Activated T-helper 2 cell treated with anti-CD3 and anti-CD28 coated beads, Interferon-gamma antibody, Interleukin-2, Interleukin-4, amounts not matched to agents 10 μg/mL and 5 μg/mL and 100 μg/mL, durations not matched to agents 14 hours and 24 hours and 36 hours (primary cell): ENCODE data around the gene CACNA1I. TPM values are rescaled to one million over a fixed set of nuclear protein-coding genes. Genes with fewer than 3 reads are reported as not detected.
"Not testable (repeated sequence)": the region's sequence is repeated elsewhere in the genome, so short reads cannot be mapped to it uniquely, and the experiment has no call there.

Experiments used
- DNase-seq: peaks from one replicate; pipeline ENCODE4 v3.0.0; 2021; ENCODE audit warnings: low spot score
- H3K27ac Mint-ChIP-seq: one replicate; pipeline ENCODE4 v1.8.0; 2021; ENCODE audit warnings: mixed read lengths
- H3K27me3 Mint-ChIP-seq: one replicate; pipeline ENCODE4 v1.8.0; 2021; ENCODE audit warnings: low read depth, mixed read lengths
- H3K36me3 Mint-ChIP-seq: one replicate; pipeline ENCODE4 v1.8.0; 2021; ENCODE audit warnings: low read depth, mixed read lengths
- H3K4me1 Mint-ChIP-seq: one replicate; pipeline ENCODE4 v1.8.0; 2021; ENCODE audit warnings: low read depth, mixed read lengths
- H3K4me3 Mint-ChIP-seq: one replicate; pipeline ENCODE4 v1.8.0; 2021; ENCODE audit warnings: low read depth, mild to moderate bottlenecking, moderate library complexity, mixed read lengths
- H3K9me3 Mint-ChIP-seq: one replicate; pipeline ENCODE4 v1.8.0; 2021; ENCODE audit warnings: mixed read lengths
- intact Hi-C: fragments of 100-400 bp; cut with micrococcal nuclease; formaldehyde crosslinking; loops from one replicate; pipeline ENCODE4 v1.15.1; 2023
- total RNA-seq: library from RNA; stranded (reverse); gene quantifications from 2 replicates; pipeline ENCODE4 v1.2.3, GENCODE V29; 2022

The CACNA1I gene
- 0.09 TPM in 2 replicates for total RNA-seq

GRCh38 chr22:39570665-39571064, at the start of gene CACNA1I:
TSS of gene CACNA1I (plus strand) at chr22:39570753. CDS start at chr22:39570753, 0 bp downstream.
- intact Hi-C loops, result no loop called here
- Mint-ChIP-seq H3K27me3 (peaks cover 7% of the 10 kb centered on the region), H3K4me3 (no peak within 1 kb of the TSS), H3K36me3 (no peaks in the 10 kb centered on the region), H3K4me1 (peaks cover 11% of the 10 kb centered on the region), H3K9me3 (peaks cover 3% of the 10 kb centered on the region), H3K27ac (no peak within 1 kb of the TSS)
- no peak for DNase-seq

GRCh38 chr22:39521106-39521885, 49.3 kb upstream of the CACNA1I start:
- peaks cover 49% of the 10 kb centered on the region for H3K4me1 Mint-ChIP-seq

GRCh38 chr22:39522091-39522490, 48.5 kb upstream of the CACNA1I start:
- intact Hi-C loops, H3K9me3 Mint-ChIP-seq, H3K27me3 Mint-ChIP-seq, DNase-seq: not testable (repeated sequence)
- peaks cover 51% of the 10 kb centered on the region for H3K4me1 Mint-ChIP-seq
- peaks cover 73% of the 10 kb centered on the region for H3K36me3 Mint-ChIP-seq
- peak overlapping the region; percentile 96 for H3K4me3 Mint-ChIP-seq
- peak overlapping the region; percentile 98 for H3K27ac Mint-ChIP-seq

More at GRCh38 chr22:39521106-39521885, 49.3 kb upstream of the CACNA1I start:
- DNase-seq, H3K9me3 Mint-ChIP-seq, H3K27me3 Mint-ChIP-seq, intact Hi-C loops: not testable (repeated sequence)
- peak overlapping the region; percentile 96 for H3K4me3 Mint-ChIP-seq
- peak overlapping the region; percentile 98 for H3K27ac Mint-ChIP-seq
- H3K36me3 Mint-ChIP-seq, result peaks cover 76% of the 10 kb centered on the region

GRCh38 chr22:39522567-39523300, 47.8 kb upstream of the CACNA1I start:
- Mint-ChIP-seq H3K36me3 (peaks cover 72% of the 10 kb centered on the region), H3K9me3 (no peaks in the 10 kb centered on the region), H3K27ac (peak overlapping the region; percentile 98), H3K4me3 (peak overlapping the region; percentile 96), H3K27me3 (no peaks in the 10 kb centered on the region), H3K4me1 (peaks cover 56% of the 10 kb centered on the region)
- no peak for DNase-seq
- intact Hi-C loops, result no loop called here

- intact Hi-C loops, result no loop called here
These were observed 46.3 kb upstream of the CACNA1I start for GRCh38 chr22:39524089-39524752.

GRCh38 chr22:39524753-39525657, 45.5 kb upstream of the CACNA1I start:
- Mint-ChIP-seq H3K4me1 (peaks cover 60% of the 10 kb centered on the region), H3K27me3 (no peaks in the 10 kb centered on the region), H3K36me3 (peaks cover 87% of the 10 kb centered on the region), H3K4me3 (peak overlapping the region; percentile 43), H3K9me3 (no peaks in the 10 kb centered on the region), H3K27ac (peak overlapping the region; percentile 81)
- intact Hi-C loops, result no loop called here
- no peak for DNase-seq

More at GRCh38 chr22:39524089-39524752, 46.3 kb upstream of the CACNA1I start:
- Mint-ChIP-seq H3K36me3 (peaks cover 79% of the 10 kb centered on the region), H3K27ac (peak overlapping the region; percentile 57), H3K27me3 (no peaks in the 10 kb centered on the region), H3K9me3 (no peaks in the 10 kb centered on the region), H3K4me1 (peaks cover 53% of the 10 kb centered on the region), H3K4me3 (peak overlapping the region; percentile 43)
- DNase-seq, result no peak

GRCh38 chr22:39525658-39525975, 44.9 kb upstream of the CACNA1I start:
- Mint-ChIP-seq H3K4me3 (peak overlapping the region; percentile 49), H3K36me3 (peaks cover 88% of the 10 kb centered on the region), H3K9me3 (no peaks in the 10 kb centered on the region), H3K27me3 (no peaks in the 10 kb centered on the region), H3K27ac (peak overlapping the region; percentile 81), H3K4me1 (peaks cover 65% of the 10 kb centered on the region)
- no peak for DNase-seq
- intact Hi-C loops, result no loop called here

- intact Hi-C loops, result no loop called here
- peaks cover 88% of the 10 kb centered on the region for H3K36me3 Mint-ChIP-seq
- peaks cover 74% of the 10 kb centered on the region for H3K4me1 Mint-ChIP-seq
- no peak for DNase-seq
- H3K27ac Mint-ChIP-seq, result peak overlapping the region; percentile 33
- H3K27me3 Mint-ChIP-seq, result no peaks in the 10 kb centered on the region
- H3K4me3 Mint-ChIP-seq, result no peak overlapping the region
- H3K9me3 Mint-ChIP-seq, result no peaks in the 10 kb centered on the region
These were observed 43.8 kb upstream of the CACNA1I start for GRCh38 chr22:39526736-39527171.

GRCh38 chr22:39527481-39527961, 43.0 kb upstream of the CACNA1I start:
- H3K27me3 Mint-ChIP-seq, result no peaks in the 10 kb centered on the region
- no peak for DNase-seq
- no peaks in the 10 kb centered on the region for H3K9me3 Mint-ChIP-seq
- H3K4me3 Mint-ChIP-seq, result no peak overlapping the region
- intact Hi-C loops, result no loop called here
- H3K36me3 Mint-ChIP-seq, result peaks cover 86% of the 10 kb centered on the region
- peak overlapping the region; percentile 70 for H3K27ac Mint-ChIP-seq
- H3K4me1 Mint-ChIP-seq, result peaks cover 70% of the 10 kb centered on the region

GRCh38 chr22:39528080-39528661, 42.4 kb upstream of the CACNA1I start:
- DNase-seq, result no peak
- H3K4me1 Mint-ChIP-seq, result peaks cover 67% of the 10 kb centered on the region
- no peak overlapping the region for H3K27ac Mint-ChIP-seq
- intact Hi-C loops, result no loop called here
- no peaks in the 10 kb centered on the region for H3K27me3 Mint-ChIP-seq
- peaks cover 82% of the 10 kb centered on the region for H3K36me3 Mint-ChIP-seq
- peak overlapping the region; percentile 50 for H3K4me3 Mint-ChIP-seq
- no peaks in the 10 kb centered on the region for H3K9me3 Mint-ChIP-seq

GRCh38 chr22:39528681-39529486, 41.7 kb upstream of the CACNA1I start:
- peak; percentile 87 for DNase-seq
- Mint-ChIP-seq H3K9me3 (no peaks in the 10 kb centered on the region), H3K27me3 (no peaks in the 10 kb centered on the region), H3K4me3 (peak overlapping the region; percentile 50), H3K27ac (no peak overlapping the region), H3K36me3 (peaks cover 77% of the 10 kb centered on the region), H3K4me1 (peaks cover 66% of the 10 kb centered on the region)
- intact Hi-C loops, result loop anchor here (1.0 kb wide), 1 partner anchor 36 kb away; no protein-coding TSS in a partner anchor
